GM06990 (cell line): ENCODE results near the gene TBK1.
A peak's percentile ranks its signal among the peaks of the same experiment; 100 is the strongest.

ENCODE experiments used
- DNase-seq: peaks from one replicate; pipeline ENCODE4 v3.0.0-alpha.2; 2011; ENCODE audit not compliant: insufficient read length; ENCODE audit errors: extremely low read depth
- H3K27me3 ChIP-seq: replicated peaks from 2 replicates; pipeline ENCODE4 v1.6.0; 2011; ENCODE audit warnings: low read length; ENCODE audit not compliant: control insufficient read depth, insufficient read depth
- H3K36me3 ChIP-seq: 2 replicates; pipeline ENCODE4 v1.5.1; 2011; ENCODE audit warnings: low read length; ENCODE audit not compliant: control insufficient read depth, insufficient read depth
- H3K4me3 ChIP-seq: replicated peaks from 2 replicates; pipeline ENCODE4 v1.5.1; 2011; ENCODE audit warnings: low read depth, mild to moderate bottlenecking, control low read depth, low read length
- TF ChIP-seq, protein P1 (sequence below): IDR thresholded peaks from 2 replicates; pipeline ENCODE4 v1.5.1; 2011; ENCODE audit warnings: low read length, control low read depth, mild to moderate bottlenecking, inconsistent platforms; ENCODE audit not compliant: insufficient read depth, poor library complexity, severe bottlenecking

Gene TBK1

DNA sequence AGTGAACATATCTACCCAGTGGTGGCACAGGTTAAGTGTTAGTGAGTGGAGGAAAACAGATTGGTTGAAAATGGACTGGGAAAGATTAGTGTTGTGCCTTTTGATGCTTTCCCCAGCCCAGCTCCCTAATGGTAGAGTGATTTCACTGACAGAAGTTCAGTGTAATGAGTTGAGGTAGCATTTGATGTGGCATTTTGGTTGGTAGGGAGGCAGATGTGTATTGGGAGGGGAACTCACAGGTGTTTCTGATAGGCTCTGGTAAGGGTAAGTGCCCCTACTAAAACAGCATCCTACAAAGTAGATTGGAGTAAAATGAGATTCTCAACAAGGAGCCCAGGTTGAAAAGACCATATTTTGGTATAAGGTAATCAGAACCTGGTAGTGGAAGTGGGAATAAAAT lies 4.2 kb downstream of the TBK1 start:
- TF ChIP-seq, protein P1, sequence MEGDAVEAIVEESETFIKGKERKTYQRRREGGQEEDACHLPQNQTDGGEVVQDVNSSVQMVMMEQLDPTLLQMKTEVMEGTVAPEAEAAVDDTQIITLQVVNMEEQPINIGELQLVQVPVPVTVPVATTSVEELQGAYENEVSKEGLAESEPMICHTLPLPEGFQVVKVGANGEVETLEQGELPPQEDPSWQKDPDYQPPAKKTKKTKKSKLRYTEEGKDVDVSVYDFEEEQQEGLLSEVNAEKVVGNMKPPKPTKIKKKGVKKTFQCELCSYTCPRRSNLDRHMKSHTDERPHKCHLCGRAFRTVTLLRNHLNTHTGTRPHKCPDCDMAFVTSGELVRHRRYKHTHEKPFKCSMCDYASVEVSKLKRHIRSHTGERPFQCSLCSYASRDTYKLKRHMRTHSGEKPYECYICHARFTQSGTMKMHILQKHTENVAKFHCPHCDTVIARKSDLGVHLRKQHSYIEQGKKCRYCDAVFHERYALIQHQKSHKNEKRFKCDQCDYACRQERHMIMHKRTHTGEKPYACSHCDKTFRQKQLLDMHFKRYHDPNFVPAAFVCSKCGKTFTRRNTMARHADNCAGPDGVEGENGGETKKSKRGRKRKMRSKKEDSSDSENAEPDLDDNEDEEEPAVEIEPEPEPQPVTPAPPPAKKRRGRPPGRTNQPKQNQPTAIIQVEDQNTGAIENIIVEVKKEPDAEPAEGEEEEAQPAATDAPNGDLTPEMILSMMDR: no peak
- H3K4me3 ChIP-seq: no peak overlapping the region
- no peaks in the 10 kb centered on the region for H3K27me3 ChIP-seq
- peaks cover 2% of the 10 kb centered on the region; the same call in 1 of the 2 replicates for H3K36me3 ChIP-seq
- no peak for DNase-seq

DNA sequence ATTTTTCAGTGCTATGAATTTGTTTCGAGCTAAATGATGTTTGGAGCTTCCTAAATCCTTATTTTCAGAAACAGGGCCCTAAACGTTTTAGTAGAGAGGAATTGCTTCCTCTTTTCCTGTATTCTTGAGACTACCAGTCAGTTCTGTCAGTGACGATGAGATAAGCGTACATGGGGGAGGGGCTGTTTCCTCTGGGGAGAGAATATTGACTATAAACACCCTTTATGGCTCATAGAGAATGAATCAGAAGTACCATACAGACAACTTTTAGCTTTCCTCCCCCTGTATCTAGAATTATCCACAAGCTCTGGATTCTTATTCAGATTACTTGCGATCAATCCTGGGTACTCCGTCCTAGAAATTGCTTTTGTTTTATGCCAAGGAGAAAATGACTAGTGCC lies 5.1 kb downstream of the TBK1 start:
- TF ChIP-seq, protein P1: no peak
- H3K36me3 ChIP-seq: peaks cover 5% of the 10 kb centered on the region
- no peak for DNase-seq
- no peak overlapping the region for H3K4me3 ChIP-seq
- H3K27me3 ChIP-seq: no peaks in the 10 kb centered on the region

DNA sequence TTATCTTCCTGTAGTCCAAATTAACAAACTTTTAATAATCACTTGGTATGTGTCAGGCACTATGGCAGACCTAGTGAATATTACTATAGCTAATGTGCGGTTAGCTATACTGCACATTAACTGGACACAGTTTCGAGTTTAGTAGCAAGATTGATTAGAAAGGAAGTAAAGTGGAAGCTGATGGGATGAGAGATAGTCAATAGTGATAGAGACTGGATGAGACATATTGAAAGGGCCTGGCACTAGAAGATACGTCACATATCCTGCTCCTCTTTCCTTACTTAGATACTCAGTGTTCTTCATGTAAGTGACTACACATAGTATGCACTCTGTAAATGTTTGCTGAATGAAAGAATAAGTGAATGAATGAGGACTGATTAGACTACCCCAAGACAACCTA lies 5.5 kb downstream of the TBK1 start:
- peak; percentile 28 for DNase-seq
- no peaks in the 10 kb centered on the region for H3K27me3 ChIP-seq
- H3K36me3 ChIP-seq: peaks cover 5% of the 10 kb centered on the region
- no peak overlapping the region for H3K4me3 ChIP-seq
- TF ChIP-seq, protein P1: no peak

DNA sequence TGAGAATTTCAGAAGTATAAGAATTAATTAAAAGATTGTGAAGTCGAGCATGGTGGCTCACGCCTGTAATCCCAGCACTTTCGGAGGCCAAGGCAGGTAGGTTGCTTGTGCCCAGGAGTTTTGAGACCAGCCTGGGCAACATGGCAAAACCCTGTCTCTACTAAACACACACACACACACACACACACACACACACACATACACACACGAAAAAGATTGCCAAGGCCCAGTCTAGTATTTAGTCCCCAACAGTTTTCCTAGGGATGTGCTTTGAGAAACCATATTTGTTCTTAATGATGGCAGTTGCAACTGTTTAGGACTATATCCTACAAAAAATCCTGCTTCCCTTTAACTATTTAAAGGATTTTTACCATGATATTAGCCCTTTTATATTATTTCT lies 6.0 kb downstream of the TBK1 start:
- TF ChIP-seq, protein P1: no peak
- Histone ChIP-seq H3K36me3 (peaks cover 5% of the 10 kb centered on the region), H3K4me3 (no peak overlapping the region), H3K27me3 (no peaks in the 10 kb centered on the region)
- no peak for DNase-seq

DNA sequence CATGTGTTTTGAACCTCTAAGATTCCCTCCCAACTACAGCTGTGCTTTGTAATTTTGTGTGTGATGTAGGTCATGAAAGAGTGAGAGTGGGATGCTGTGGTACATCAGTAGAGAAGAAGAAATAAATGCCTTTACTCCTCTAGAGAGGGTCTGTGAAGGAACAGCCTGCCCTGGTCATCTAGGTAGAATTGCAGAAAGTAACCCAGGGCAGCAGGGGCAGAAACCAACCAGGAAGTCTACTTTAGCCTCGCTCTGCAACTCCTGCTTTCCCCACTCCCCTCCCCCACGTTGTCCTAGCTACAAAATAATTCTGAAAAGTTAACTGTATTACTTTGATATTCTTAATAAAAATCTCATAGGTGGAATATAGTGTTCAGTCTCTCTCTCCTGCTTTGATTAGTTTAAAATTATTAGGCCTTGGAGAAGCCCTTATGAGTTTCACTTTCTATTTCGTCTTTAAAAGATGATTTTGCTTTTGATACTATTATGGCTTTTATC lies 7.5 kb downstream of the TBK1 start:
- DNase-seq: no peak
- Histone ChIP-seq H3K27me3 (no peaks in the 10 kb centered on the region), H3K36me3 (peaks cover 5% of the 10 kb centered on the region), H3K4me3 (peak overlapping the region; percentile 1; the same call in 1 of the 2 replicates)
- TF ChIP-seq, protein P1: no peak
